ENCODE measurements around the gene ALOX12.

- TF ChIP-seq POLR2A (IDR thresholded peaks at IDR 0.05) = no peak
- TF ChIP-seq CTCF (IDR thresholded peaks at IDR 0.05) = no peak
Measured at GRCh38 chr17:6959700-6960099, 36.1 kb upstream of the ALOX12 start.
